CD4-positive, alpha-beta memory T cell (primary cell): Measurements from ENCODE around the gene PNMT. TPM values are rescaled to one million over a fixed set of nuclear protein-coding genes. Genes with fewer than 3 reads are reported as not detected.

ENCODE experiments used
- CTCF ChIA-PET: fragments of 350-600 bp; sonication (Branson Sonifier 250); formaldehyde crosslinking; loops from one replicate; lab custom pipeline; 2021; ENCODE audit warnings: inconsistent platforms; ENCODE audit not compliant: partially characterized antibody; lab: Charles Lee
- POLR2A ChIA-PET: fragments of 350-600 bp; sonication (Branson Sonifier 250); formaldehyde crosslinking; loops from one replicate; lab custom pipeline; 2021; ENCODE audit not compliant: partially characterized antibody; lab: Charles Lee
- DNase-seq, 5 donors: peaks; one replicate each; pipeline versions ENCODE4 v3.0.0 to v3.0.0-alpha.2; 2020 to 2022; ENCODE audit warnings: mixed read lengths in 1 of 5
- H3K27ac ChIP-seq: one replicate; pipeline ENCODE4 v1.7.0; 2013; ENCODE audit warnings: low read depth, low read length
- H3K27me3 ChIP-seq: 2 replicates; pipeline ENCODE4 v1.7.0; 2013; ENCODE audit warnings: mild to moderate bottlenecking, low read length, moderate library complexity; ENCODE audit not compliant: insufficient read depth
- H3K36me3 ChIP-seq: 2 replicates; pipeline ENCODE4 v1.7.0; 2013; ENCODE audit warnings: mild to moderate bottlenecking, low read length, moderate library complexity; ENCODE audit not compliant: insufficient read depth
- H3K4me1 ChIP-seq: 2 replicates; pipeline ENCODE4 v1.7.0; 2013; ENCODE audit warnings: mild to moderate bottlenecking, low read length, moderate library complexity; ENCODE audit not compliant: insufficient read depth
- H3K4me3 ChIP-seq, 2 donors: one replicate each; pipeline ENCODE4 v1.7.0; 2013; ENCODE audit warnings: low read length in 2 of 2, mild to moderate bottlenecking in 1 of 2
- H3K9me3 ChIP-seq, 2 donors: one replicate each; pipeline ENCODE4 v1.7.0; 2013; ENCODE audit warnings: low read length in 2 of 2, control low read depth in 1 of 2; ENCODE audit not compliant: control insufficient read depth in 1 of 2
- H3K27ac Mint-ChIP-seq, 7 donors: one replicate each; pipeline ENCODE4 v1.8.0; 2020 to 2021; ENCODE audit warnings: mixed read lengths in 7 of 7, mild to moderate bottlenecking in 6 of 7, inconsistent platforms in 3 of 7, moderate library complexity in 3 of 7
- H3K27me3 Mint-ChIP-seq, 2 donors: one replicate each; pipeline ENCODE4 v1.8.0; 2020 to 2021; ENCODE audit warnings: mixed read lengths in 2 of 2
- H3K36me3 Mint-ChIP-seq, 2 donors: one replicate each; pipeline ENCODE4 v1.8.0; 2020 to 2021; ENCODE audit warnings: mixed read lengths in 2 of 2, inconsistent platforms in 1 of 2, mild to moderate bottlenecking in 1 of 2
- H3K4me1 Mint-ChIP-seq, 4 donors: one replicate each; pipeline ENCODE4 v1.8.0; 2020 to 2021; ENCODE audit warnings: mixed read lengths in 4 of 4, mild to moderate bottlenecking in 1 of 4
- H3K4me3 Mint-ChIP-seq, 8 donors: one replicate each; pipeline ENCODE4 v1.8.0; 2020 to 2021; ENCODE audit warnings: mixed read lengths in 8 of 8, mild to moderate bottlenecking in 7 of 8, moderate library complexity in 6 of 8, inconsistent platforms in 3 of 8
- H3K9me3 Mint-ChIP-seq, 8 donors: one replicate each; pipeline ENCODE4 v1.8.0; 2020 to 2021; ENCODE audit warnings: mixed read lengths in 8 of 8, mild to moderate bottlenecking in 5 of 8, inconsistent platforms in 3 of 8, moderate library complexity in 1 of 8
- intact Hi-C: fragments of 100-400 bp; cut with micrococcal nuclease; formaldehyde crosslinking; loops from one replicate; pipeline ENCODE4 v1.15.1; 2023
- polyA plus RNA-seq, 2 donors: library from polyadenylated mRNA; unstranded; fragments of 300-500 nt; fragmentation: Illumina TruSeq; gene quantifications; one replicate each; pipeline ENCODE4 v1.2.3, GENCODE V29; 2021
- total RNA-seq, 2 experiments: library from RNA; stranded (reverse); gene quantifications; one replicate each; pipeline ENCODE4 v1.2.3, GENCODE V29; 2021

The PNMT gene
- total and polyA plus RNA-seq, 4 experiments from 2014 or later, result 0.55 TPM; not detected in 3

DNA sequence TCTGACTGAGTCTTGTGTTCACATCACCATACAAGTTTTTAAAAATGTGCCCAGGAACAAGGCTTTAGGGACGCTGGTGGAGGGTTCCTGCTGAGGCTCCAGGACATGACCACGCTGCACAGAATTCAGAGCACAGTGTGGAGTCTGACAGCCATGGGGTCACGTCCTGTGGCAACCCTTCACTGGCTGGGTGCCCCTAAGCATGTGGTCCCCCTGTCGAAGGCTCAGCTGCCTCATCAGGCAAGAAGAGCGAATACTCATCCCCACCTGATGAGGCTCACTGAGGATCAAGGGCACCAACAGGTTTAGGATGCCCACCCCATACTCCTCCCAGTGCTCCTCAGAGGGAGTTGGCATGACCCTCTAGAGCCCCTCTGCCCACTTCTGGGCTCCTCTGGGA lies 5.9 kb downstream of the PNMT start:
- peaks cover 42% of the 10 kb centered on the region for H3K4me1 ChIP-seq
- POLR2A ChIA-PET, result interaction anchor here (4.1 kb wide), 1 partner anchor 7 kb away, joined by 22 read pairs; the partner anchor contains the start of genes PNMT and TCAP
- no peak overlapping the region for H3K27ac Mint-ChIP-seq
- no peak overlapping the region for H3K4me3 Mint-ChIP-seq
- intact Hi-C loops, result no loop called here
- no peak for DNase-seq
- H3K36me3 ChIP-seq, result no peaks in the 10 kb centered on the region
- no peak overlapping the region for H3K4me3 ChIP-seq
- CTCF ChIA-PET, result interaction anchor here (0.9 kb wide), 1 partner anchor 17 kb away, joined by 3 read pairs; no protein-coding TSS in a partner anchor
- H3K9me3 ChIP-seq, result no peaks in the 10 kb centered on the region
- H3K9me3 Mint-ChIP-seq, result no peaks in the 10 kb centered on the region
- peaks cover 28 to 49% (median 38%) of the 10 kb centered on the region in 4 donors for H3K4me1 Mint-ChIP-seq
- H3K27me3 ChIP-seq, result peaks cover 6% of the 10 kb centered on the region
- H3K27ac ChIP-seq, result no peak overlapping the region
- peaks cover 0 to 2% of the 10 kb centered on the region in 2 donors for H3K36me3 Mint-ChIP-seq
- H3K27me3 Mint-ChIP-seq, result peaks cover 0 to 5% of the 10 kb centered on the region in 2 donors

DNA sequence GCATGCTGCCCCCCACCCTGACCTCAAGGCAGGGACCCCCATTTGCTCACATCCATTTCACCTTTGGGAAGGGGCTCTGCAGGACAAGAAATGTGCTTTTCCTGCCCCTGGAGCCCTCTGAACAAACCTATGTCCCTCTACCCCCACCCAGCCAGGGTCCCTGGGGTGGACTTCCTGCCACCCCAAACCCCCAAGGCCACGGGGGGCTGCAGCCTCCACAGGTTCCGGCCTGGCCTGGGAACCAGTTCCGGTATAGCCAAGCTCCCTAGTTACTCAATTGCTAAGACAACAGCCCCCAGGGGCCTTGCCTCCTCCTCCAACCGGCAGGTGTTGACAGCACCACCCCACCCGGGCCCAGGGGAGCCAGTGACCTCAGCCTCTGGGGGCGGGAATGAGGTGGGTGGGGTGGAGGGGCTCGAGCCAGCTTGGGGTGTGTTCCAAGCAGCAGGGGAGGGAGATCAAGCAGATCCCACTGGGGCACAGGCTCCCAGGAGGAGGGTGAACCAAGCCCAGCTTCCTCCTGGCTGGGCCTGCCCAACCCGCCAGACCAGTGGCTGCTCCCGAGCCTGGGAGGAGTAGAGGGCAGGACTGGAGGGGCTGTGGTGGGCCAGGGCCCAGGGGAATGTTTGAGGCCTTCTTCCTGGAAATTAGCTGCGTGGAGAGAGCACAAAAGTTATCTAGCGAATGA lies 6.6 kb downstream of the PNMT start:
- H3K27ac Mint-ChIP-seq, result peak overlapping the region in 3 of 7 donors; percentile 37 to 97 (median 92)
- ChIA-PET POLR2A (interaction anchor here (1.6 to 4.1 kb wide), 3 partner anchors 8 to 55 kb away, joined by 9 to 22 read pairs (median 10); partner anchors contain the start of genes MIEN1, PGAP3, PNMT and TCAP), CTCF (interaction anchor here (0.9 to 1.7 kb wide), 5 partner anchors 13 to 102 kb away, joined by 3 to 5 read pairs (median 3); partner anchors contain the start of genes MIEN1 and PGAP3)
- Histone ChIP-seq H3K4me3 (no peak overlapping the region), H3K9me3 (no peaks in the 10 kb centered on the region), H3K36me3 (no peaks in the 10 kb centered on the region), H3K27me3 (no peaks in the 10 kb centered on the region), H3K4me1 (peaks cover 48% of the 10 kb centered on the region), H3K27ac (no peak overlapping the region)
- H3K9me3 Mint-ChIP-seq, result no peaks in the 10 kb centered on the region
- peaks cover 0 to 1% of the 10 kb centered on the region in 2 donors for H3K27me3 Mint-ChIP-seq
- peaks cover 35 to 56% (median 45%) of the 10 kb centered on the region in 4 donors for H3K4me1 Mint-ChIP-seq
- no peak for DNase-seq
- intact Hi-C loops, result no loop called here
- peak overlapping the region in 1 of 8 donors; percentile 38 for H3K4me3 Mint-ChIP-seq
- peaks cover 0 to 4% of the 10 kb centered on the region in 2 donors for H3K36me3 Mint-ChIP-seq

- H3K27me3 Mint-ChIP-seq, result no peaks in the 10 kb centered on the region
- H3K27ac Mint-ChIP-seq, result peak overlapping the region; percentile 77 to 97 (median 92)
- intact Hi-C loops, result no loop called here
- H3K4me3 ChIP-seq, result no peak overlapping the region
- no peaks in the 10 kb centered on the region for H3K9me3 Mint-ChIP-seq
- peaks cover 55% of the 10 kb centered on the region for H3K4me1 ChIP-seq
- H3K27ac ChIP-seq, result peak overlapping the region; percentile 6
- CTCF ChIA-PET, result interaction anchor here (0.9 to 1.7 kb wide), 6 partner anchors 9 to 102 kb away, joined by 3 to 9 read pairs (median 4); partner anchors contain the start of genes MIEN1 and PGAP3
- no peaks in the 10 kb centered on the region for H3K9me3 ChIP-seq
- H3K36me3 Mint-ChIP-seq, result peaks cover 0 to 11% of the 10 kb centered on the region in 2 donors
- no peak for DNase-seq
- H3K4me1 Mint-ChIP-seq, result peaks cover 41 to 63% (median 52%) of the 10 kb centered on the region in 4 donors
- H3K4me3 Mint-ChIP-seq, result peak overlapping the region in 5 of 8 donors; percentile 39 to 73 (median 52)
- POLR2A ChIA-PET, result interaction anchor here (0.5 to 4.1 kb wide), 6 partner anchors 8 to 186 kb away, joined by 3 to 22 read pairs (median 6); partner anchors contain the start of genes MIEN1, PGAP3, PNMT and TCAP
- H3K36me3 ChIP-seq, result no peaks in the 10 kb centered on the region
- H3K27me3 ChIP-seq, result no peaks in the 10 kb centered on the region
Measured at GRCh38 chr17:39675390-39676082, 7.3 kb downstream of the PNMT start.

GRCh38 chr17:39676198-39676819 lies 8.1 kb downstream of the PNMT start:
- peaks cover 61% of the 10 kb centered on the region for H3K4me1 ChIP-seq
- H3K9me3 ChIP-seq, result no peaks in the 10 kb centered on the region
- no peaks in the 10 kb centered on the region for H3K36me3 ChIP-seq
- ChIA-PET CTCF (interaction anchor here (0.9 to 1.7 kb wide), 7 partner anchors 7 to 101 kb away, joined by 3 to 9 read pairs (median 3); partner anchors contain the start of genes MIEN1 and PGAP3), POLR2A (interaction anchor here (1.0 to 4.1 kb wide), 5 partner anchors 9 to 185 kb away, joined by 3 to 22 read pairs (median 9); partner anchors contain the start of genes MIEN1, PGAP3, PNMT and TCAP)
- DNase-seq, result peak; percentile 54 to 72 (median 69)
- H3K9me3 Mint-ChIP-seq, result no peaks in the 10 kb centered on the region
- peak overlapping the region; percentile 6 for H3K27ac ChIP-seq
- no peaks in the 10 kb centered on the region for H3K27me3 ChIP-seq
- no peaks in the 10 kb centered on the region for H3K27me3 Mint-ChIP-seq
- H3K4me1 Mint-ChIP-seq, result peaks cover 44 to 70% (median 58%) of the 10 kb centered on the region in 4 donors
- peaks cover 0 to 15% of the 10 kb centered on the region in 2 donors for H3K36me3 Mint-ChIP-seq
- intact Hi-C loops, result no loop called here
- H3K27ac Mint-ChIP-seq, result peak overlapping the region; percentile 77 to 97 (median 92)
- no peak overlapping the region for H3K4me3 ChIP-seq
- peak overlapping the region in 7 of 8 donors; percentile 21 to 77 (median 70) for H3K4me3 Mint-ChIP-seq

DNA sequence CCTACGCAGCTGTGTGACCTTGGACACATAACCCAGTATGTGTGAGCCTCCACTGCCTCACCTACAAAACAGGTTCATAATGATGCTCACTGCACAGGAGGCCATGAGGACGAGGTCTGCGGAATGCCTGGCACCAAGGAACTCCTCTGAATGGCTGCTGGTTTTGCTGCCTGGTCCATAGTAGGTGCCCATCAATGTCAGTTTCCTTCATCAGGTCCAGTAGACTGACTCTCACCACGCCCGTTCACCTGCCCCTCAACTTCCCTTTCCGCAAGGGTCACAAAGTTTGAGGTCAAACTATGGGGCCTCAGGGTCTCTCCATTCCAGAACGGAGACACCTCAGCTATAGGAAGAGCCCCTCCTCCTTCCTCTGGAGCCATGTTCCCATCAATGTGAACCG lies 8.8 kb downstream of the PNMT start:
- Histone ChIP-seq H3K27ac (peak overlapping the region; percentile 6), H3K4me1 (peaks cover 61% of the 10 kb centered on the region), H3K9me3 (no peaks in the 10 kb centered on the region), H3K36me3 (no peaks in the 10 kb centered on the region), H3K27me3 (no peaks in the 10 kb centered on the region), H3K4me3 (no peak overlapping the region)
- ChIA-PET CTCF (interaction anchor here (0.9 to 1.7 kb wide), 7 partner anchors 8 to 55 kb away, joined by 3 to 7 read pairs (median 4); partner anchors contain the start of gene PGAP3), POLR2A (interaction anchor here (0.6 to 4.5 kb wide), 3 partner anchors 10 to 39 kb away, joined by 3 to 45 read pairs (median 22); partner anchors contain the start of genes PGAP3, PNMT and TCAP)
- H3K4me1 Mint-ChIP-seq, result peaks cover 41 to 70% (median 56%) of the 10 kb centered on the region in 4 donors
- peak overlapping the region in 6 of 7 donors; percentile 37 to 97 (median 80) for H3K27ac Mint-ChIP-seq
- H3K27me3 Mint-ChIP-seq, result no peaks in the 10 kb centered on the region
- peaks cover 0 to 15% of the 10 kb centered on the region in 2 donors for H3K36me3 Mint-ChIP-seq
- intact Hi-C loops, result no loop called here
- DNase-seq, result no peak
- no peaks in the 10 kb centered on the region for H3K9me3 Mint-ChIP-seq
- peak overlapping the region in 3 of 8 donors; percentile 10 to 40 (median 32) for H3K4me3 Mint-ChIP-seq

DNA sequence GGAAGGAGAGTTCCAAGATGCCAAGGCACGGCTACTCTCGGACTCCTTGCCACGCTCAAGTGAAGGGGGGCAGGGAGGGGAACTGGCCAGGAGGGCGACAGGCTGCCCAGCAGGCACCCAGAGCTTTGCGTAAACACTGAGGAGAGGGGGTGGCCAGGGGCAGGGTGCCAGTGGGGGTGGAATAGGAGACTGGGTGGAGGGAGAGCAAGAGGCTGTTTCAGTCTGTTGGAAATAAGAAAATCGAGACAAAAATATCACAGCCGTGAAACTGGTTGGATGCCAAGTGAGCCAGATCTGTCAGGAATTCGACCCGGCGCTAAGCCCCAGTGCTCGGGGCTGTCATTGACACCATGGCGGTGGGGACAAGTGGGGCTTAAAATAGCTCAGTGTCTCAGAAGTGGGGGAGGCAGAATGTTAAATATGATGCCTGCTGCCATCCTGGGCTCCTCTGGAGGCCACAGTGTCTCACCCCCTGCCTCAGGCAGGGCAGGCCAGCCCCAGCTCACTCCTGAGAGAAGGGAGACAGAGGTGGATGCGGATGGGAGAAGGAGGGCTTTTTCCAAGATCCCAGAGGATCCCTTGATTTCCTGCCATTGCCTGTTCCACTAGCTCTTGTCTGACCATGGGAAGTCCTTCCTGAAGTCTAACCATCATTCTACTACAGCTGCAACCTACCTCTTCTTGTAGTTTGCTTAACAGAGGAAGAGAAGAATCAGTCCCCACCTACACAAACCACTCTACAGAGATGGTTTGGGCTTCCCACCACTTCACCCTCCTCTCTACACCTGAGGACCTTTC lies 9.5 kb downstream of the PNMT start:
- peaks cover 61% of the 10 kb centered on the region for H3K4me1 ChIP-seq
- Mint-ChIP-seq H3K9me3 (no peaks in the 10 kb centered on the region), H3K27me3 (no peaks in the 10 kb centered on the region), H3K27ac (peak overlapping the region; percentile 5 to 98 (median 79)), H3K4me3 (peak overlapping the region in 1 of 8 donors; percentile 54), H3K36me3 (peaks cover 5 to 20% of the 10 kb centered on the region in 2 donors), H3K4me1 (peaks cover 43 to 69% (median 56%) of the 10 kb centered on the region in 4 donors)
- CTCF ChIA-PET, result interaction anchor here (0.9 to 1.6 kb wide), 6 partner anchors 10 to 56 kb away, joined by 3 to 7 read pairs (median 4); partner anchors contain the start of genes MIEN1 and PGAP3
- H3K36me3 ChIP-seq, result no peaks in the 10 kb centered on the region
- intact Hi-C loops, result no loop called here
- H3K4me3 ChIP-seq, result no peak overlapping the region
- no peak for DNase-seq
- no peaks in the 10 kb centered on the region for H3K9me3 ChIP-seq
- POLR2A ChIA-PET, result interaction anchor here (0.6 to 4.5 kb wide), 5 partner anchors 11 to 53 kb away, joined by 3 to 45 read pairs (median 21); partner anchors contain the start of genes MIEN1, PGAP3, PNMT and STARD3
- no peak overlapping the region for H3K27ac ChIP-seq
- no peaks in the 10 kb centered on the region for H3K27me3 ChIP-seq
